Omental fat pad (tissue), 4 donors: ENCODE data around the gene RNU5B-1. TPM values are rescaled to one million over a fixed set of nuclear protein-coding genes. Genes with fewer than 3 reads are reported as not detected.

ENCODE experiments used
- ATAC-seq: fragments of 150-250 bp; one replicate; pipeline ENCODE4 v1.9.1; 2016; ENCODE audit warnings: mild to moderate bottlenecking, moderate library complexity; ENCODE audit not compliant: low FRiP score
- DNase-seq: peaks from one replicate; pipeline ENCODE4 v3.0.0-alpha.2; 2019; ENCODE audit warnings: low spot score
- CTCF ChIP-seq, 3 donors: fragments of 450-650 bp; IDR thresholded peaks; one replicate each; pipeline ENCODE4 v1.5.1; 2016 to 2017; ENCODE audit warnings: antibody characterized with exemption in 3 of 3, mild to moderate bottlenecking in 3 of 3, moderate library complexity in 2 of 3
- total RNA-seq, 4 donors: library from RNA; depleted of rRNA; stranded (reverse); fragments of >200 nt; gene quantifications; one replicate each; pipeline ENCODE4 v1.1.0, GENCODE V29; 2016

Gene RNU5B-1
- total RNA-seq, 4 donors from 2014 or later: not detected

DNA sequence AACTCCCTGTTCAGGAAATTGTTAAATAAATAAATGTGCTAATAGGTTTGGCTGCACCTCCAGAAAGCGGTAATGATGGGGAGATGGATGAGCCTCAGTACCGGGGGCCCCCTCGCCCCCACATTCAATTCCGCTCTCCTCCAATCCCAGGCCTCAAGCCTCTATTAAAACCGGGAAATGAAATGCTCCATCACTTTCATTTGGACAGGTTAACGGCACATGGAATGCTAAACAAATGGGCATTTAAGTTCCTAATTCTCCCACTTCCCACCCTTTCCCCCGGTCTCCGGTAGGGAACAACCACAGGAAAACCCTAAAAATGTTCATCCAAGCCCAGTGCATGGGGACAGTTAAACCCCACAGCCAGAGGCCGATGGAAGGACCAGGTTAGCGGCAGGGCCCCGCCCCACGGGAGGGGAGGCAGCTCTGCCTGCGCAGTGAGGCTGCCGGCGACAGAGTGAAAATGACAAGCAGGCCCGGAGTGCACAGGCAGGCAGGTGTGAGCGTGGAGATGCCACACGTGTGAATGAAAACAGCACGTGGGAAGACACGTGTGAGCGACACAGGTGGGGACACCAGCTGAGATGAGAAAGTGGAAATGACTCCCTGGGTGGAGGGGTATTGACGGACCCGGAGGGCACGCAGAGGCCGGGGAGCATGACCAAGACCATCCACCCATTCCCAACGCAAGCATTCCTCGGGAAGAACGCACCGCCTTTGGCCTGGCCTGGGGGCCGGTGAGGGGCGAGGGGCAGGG is 28.1 kb downstream of the RNU5B-1 start:
- TF ChIP-seq CTCF (IDR thresholded peaks at IDR 0.05): no peak
- no peak for DNase-seq
- no peak for ATAC-seq

DNA sequence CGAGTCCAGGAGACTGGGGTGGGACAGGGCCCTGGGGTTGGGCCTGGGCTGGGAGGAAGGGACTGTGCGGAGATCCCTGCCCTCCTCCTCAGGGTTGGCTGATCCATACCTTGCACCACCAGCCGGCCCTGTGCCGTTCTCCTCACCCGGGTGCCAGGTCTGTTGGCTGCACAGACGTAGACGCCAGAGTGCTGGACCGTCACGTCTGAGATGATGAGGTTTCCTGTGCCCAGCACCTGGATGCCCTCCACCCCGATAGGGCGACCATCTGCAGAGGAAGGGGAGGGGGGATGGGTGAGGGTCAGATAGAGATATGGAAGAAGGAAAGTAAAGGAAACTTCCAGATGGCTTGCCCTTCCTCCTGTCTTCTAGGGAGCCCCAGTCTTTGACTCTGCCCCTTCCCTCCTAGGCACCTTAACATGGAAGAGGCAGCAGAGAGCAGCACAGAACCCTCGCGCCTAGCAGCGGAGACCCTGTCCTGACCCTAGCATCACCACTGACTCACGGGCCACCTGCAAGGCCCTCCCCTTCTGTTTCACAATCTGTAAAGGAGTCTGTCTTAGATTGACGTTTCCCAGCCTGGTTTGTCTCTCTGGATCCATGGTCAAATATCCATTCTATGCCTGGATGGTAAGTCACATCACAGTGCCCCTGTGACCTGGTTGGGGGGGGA is 28.8 kb downstream of the RNU5B-1 start:
- no peak for ATAC-seq
- DNase-seq: no peak
- TF ChIP-seq CTCF (IDR thresholded peaks at IDR 0.05): no peak

GRCh38 chr15:65333856-65334255 is 29.4 kb downstream of the RNU5B-1 start:
- no peak for TF ChIP-seq CTCF (IDR thresholded peaks at IDR 0.05)
- ATAC-seq: no peak
- DNase-seq: no peak

DNA sequence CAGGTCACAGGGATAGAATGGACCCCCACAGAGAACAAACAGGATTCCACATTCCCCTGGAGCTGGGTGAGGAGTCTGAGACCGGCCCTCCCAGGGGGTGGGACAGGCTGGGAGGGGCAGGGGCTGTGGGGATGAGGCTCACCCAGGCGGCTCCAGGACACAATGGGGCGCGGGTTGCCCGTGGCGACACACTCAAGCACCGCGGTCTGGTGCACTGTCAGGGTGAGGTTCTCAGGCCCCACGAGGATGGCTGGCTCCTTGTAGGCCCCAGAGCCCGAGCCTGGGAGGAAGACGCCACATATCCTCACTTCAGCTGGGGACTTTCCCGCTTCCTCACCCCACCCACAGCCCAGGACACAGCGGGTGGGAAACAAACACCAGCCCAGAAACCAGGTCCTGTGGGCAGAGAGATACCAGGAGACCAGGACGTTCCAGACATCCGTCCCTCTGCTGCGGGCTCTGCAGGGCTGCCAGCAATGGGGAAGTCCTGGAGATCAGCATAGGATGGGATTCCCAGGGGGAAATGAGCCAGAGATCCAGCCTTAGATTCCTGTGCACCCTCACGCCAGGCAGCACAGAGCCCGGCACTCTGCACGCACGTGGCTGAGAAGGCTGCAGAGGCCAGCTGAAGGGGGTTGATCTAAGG is 30.2 kb downstream of the RNU5B-1 start:
- no peak for TF ChIP-seq CTCF (IDR thresholded peaks at IDR 0.05)
- ATAC-seq: no peak
- DNase-seq: no peak

GRCh38 chr15:65335278-65336055 is 31.0 kb downstream of the RNU5B-1 start:
- DNase-seq (no peak), ATAC-seq (no peak)
- no peak for TF ChIP-seq CTCF (IDR thresholded peaks at IDR 0.05)

GRCh38 chr15:65336493-65337435 is 32.3 kb downstream of the RNU5B-1 start:
- ATAC-seq (no peak), DNase-seq (no peak)
- no peak for TF ChIP-seq CTCF (IDR thresholded peaks at IDR 0.05)
